K562 (cell line): ENCODE measurements around the gene LRCOL1. TPM values are rescaled to one million over a fixed set of nuclear protein-coding genes. Genes with fewer than 3 reads are reported as not detected.

Experiments used
- BCOR ChIP-seq: fragments of 450-650 bp; IDR thresholded peaks from 2 replicates; pipeline ENCODE4 v1.6.1; 2016
- BDP1 ChIP-seq: IDR thresholded peaks from 3 replicates; pipeline ENCODE4 v1.6.1; 2011; ENCODE audit not compliant: insufficient read length, insufficient read depth
- CXXC5 ChIP-seq: fragments of 250-450 bp; sonication (Bioruptor Pico); IDR thresholded peaks from 2 replicates; pipeline ENCODE4 v1.8.0; 2022; ENCODE audit warnings: inconsistent platforms, mild to moderate bottlenecking, moderate library complexity
- E2F4 ChIP-seq: sonication (generic); formaldehyde crosslinking; IDR thresholded peaks from 2 replicates; pipeline ENCODE4 v1.8.0; 2022; ENCODE audit warnings: mild to moderate bottlenecking, low read depth, missing genetic modification reagents
- EZH2 ChIP-seq: IDR thresholded peaks from 2 replicates; pipeline ENCODE4 v1.6.1; 2012; ENCODE audit warnings: low read depth, mild to moderate bottlenecking, inconsistent platforms, low read length, borderline replicate concordance
- FOS ChIP-seq: IDR thresholded peaks from 3 replicates; pipeline ENCODE4 v1.6.1; 2011; ENCODE audit not compliant: insufficient read length; ENCODE audit errors: extremely low read depth
- FOXA1 ChIP-seq: fragments of 450-650 bp; IDR thresholded peaks from 2 replicates; pipeline ENCODE4 v1.6.1; 2016; ENCODE audit warnings: mild to moderate bottlenecking, borderline replicate concordance
- GATA2 ChIP-seq: sonication (generic); formaldehyde crosslinking; IDR thresholded peaks from 2 replicates; pipeline ENCODE4 v1.4.0; 2020; ENCODE audit warnings: mild to moderate bottlenecking, missing genetic modification reagents
- LEF1 ChIP-seq: fragments of 450-650 bp; IDR thresholded peaks from 2 replicates; pipeline ENCODE4 v1.6.1; 2016; ENCODE audit warnings: mild to moderate bottlenecking
- MCM7 ChIP-seq, 2 experiments: fragments of 450-650 bp; IDR thresholded peaks; 2 replicates each; pipeline ENCODE4 v1.6.1; 2016 to 2018
- MED1 ChIP-seq: sonication (generic); formaldehyde crosslinking; IDR thresholded peaks from 2 replicates; pipeline ENCODE4 v1.8.1; 2023; ENCODE audit warnings: missing genetic modification reagents, borderline replicate concordance
- NCOR1 ChIP-seq: fragments of 450-650 bp; IDR thresholded peaks from 2 replicates; pipeline ENCODE4 v1.6.1; 2016; ENCODE audit warnings: mild to moderate bottlenecking, moderate library complexity
- NR3C1 ChIP-seq: sonication (generic); formaldehyde crosslinking; IDR thresholded peaks from 2 replicates; pipeline ENCODE4 v1.8.1; 2022; ENCODE audit warnings: missing genetic modification reagents
- POLR2AphosphoS5 ChIP-seq: IDR thresholded peaks from 2 replicates; pipeline ENCODE4 v1.6.1; 2011; ENCODE audit warnings: mild to moderate bottlenecking, low read depth, low read length, moderate library complexity; ENCODE audit not compliant: control insufficient read depth, insufficient read depth
- PPARD ChIP-seq: fragments of 250-450 bp; sonication (Bioruptor Pico); IDR thresholded peaks from 2 replicates; pipeline ENCODE4 v1.8.0; 2022; ENCODE audit warnings: inconsistent platforms, mild to moderate bottlenecking, moderate library complexity
- RBM17 ChIP-seq: fragments of 200-400 bp; formaldehyde crosslinking; IDR thresholded peaks from 2 replicates; pipeline ENCODE4 v1.6.1; 2017; ENCODE audit warnings: low read depth, mild to moderate bottlenecking, low read length, borderline replicate concordance
- SPI1 ChIP-seq: IDR thresholded peaks from 2 replicates; pipeline ENCODE4 v1.6.1; 2011; ENCODE audit warnings: low read depth, low read length, control low read depth, borderline replicate concordance
- SRSF7 ChIP-seq: fragments of 200-400 bp; formaldehyde crosslinking; optimal IDR thresholded peaks from 2 replicates; pipeline ENCODE3; 2017; ENCODE audit warnings: mild to moderate bottlenecking, low read depth, low read length
- TBP ChIP-seq: optimal IDR thresholded peaks from 2 replicates; pipeline ENCODE3; 2011; ENCODE audit warnings: low read depth, low read length, improper control_type of control experiment
- ZBTB17 ChIP-seq: fragments of 450-650 bp; formaldehyde crosslinking; IDR thresholded peaks from 2 replicates; pipeline ENCODE4 v1.4.0; 2020; ENCODE audit warnings: mild to moderate bottlenecking
- ZBTB26 ChIP-seq: fragments of 450-650 bp; formaldehyde crosslinking; IDR thresholded peaks from 2 replicates; pipeline ENCODE4 v1.4.0; 2022; ENCODE audit warnings: missing genetic modification characterization
- ZNF316 ChIP-seq: fragments of 450-650 bp; IDR thresholded peaks from 2 replicates; pipeline ENCODE4 v1.6.1; 2016
- ZNF551 ChIP-seq: fragments of 250-450 bp; sonication (Bioruptor Pico); IDR thresholded peaks from 2 replicates; pipeline ENCODE4 v1.5.0; 2021; ENCODE audit warnings: mild to moderate bottlenecking, moderate library complexity
- ZNF586 ChIP-seq: fragments of 450-650 bp; formaldehyde crosslinking; conservative IDR thresholded peaks from 2 replicates; pipeline ENCODE4 v1.4.0; 2020; ENCODE audit warnings: mild to moderate bottlenecking, moderate library complexity
- ZNF668 ChIP-seq: fragments of 250-450 bp; sonication (Bioruptor Pico); IDR thresholded peaks from 2 replicates; pipeline ENCODE4 v1.8.0; 2022; ENCODE audit warnings: mild to moderate bottlenecking, inconsistent platforms
- ZZZ3 ChIP-seq: fragments of 450-650 bp; IDR thresholded peaks from 2 replicates; pipeline ENCODE4 v1.6.1; 2016; ENCODE audit warnings: antibody characterized with exemption, mild to moderate bottlenecking, moderate library complexity
- polyA plus RNA-seq, 8 experiments: library from polyadenylated mRNA; depleted of rRNA in 4 of 8; stranded (reverse) in 5 of 8; unstranded in 3 of 8; fragments of >200 nt; fragmentation: Nextera tagmentation in 2 of 8; fragmentation: Illumina TruSeq in 1 of 8; extraction: Ambion mirVana in 2 of 8; extraction: Trizol in 1 of 8; gene quantifications; 2 replicates each; pipeline versions ENCODE4 v1.2.1 to v1.2.3, GENCODE V29; 2011 to 2014; ENCODE audit warnings: inconsistent platforms in 1 of 8, missing spikeins in 1 of 8
- total RNA-seq, 7 experiments: library from RNA; depleted of rRNA in 6 of 7; stranded (reverse); fragments of >200 nt in 6 of 7; fragmentation: Illumina TruSeq in 2 of 7; extraction: Trizol in 2 of 7; gene quantifications; 2 replicates each; pipeline versions ENCODE4 v1.2.1 to v1.2.3, GENCODE V29; 2011 to 2021; ENCODE audit warnings: low replicate concordance in 1 of 7
- TF ChIP-seq, protein P1 (sequence below), 3 experiments: fragments of 200-800 bp in 1 of 3; sonication (Bioruptor generic) in 1 of 3; sonication (generic) in 1 of 3; formaldehyde crosslinking in 1 of 3; IDR thresholded peaks; 2 replicates each; pipeline versions ENCODE4 v1.6.1 to v1.8.0; 2016 to 2022; ENCODE audit warnings: mild to moderate bottlenecking in 2 of 3, missing compliant biosample characterization in 2 of 3, missing genetic modification characterization in 2 of 3, missing genetic modification reagents in 1 of 3
- TF ChIP-seq, protein P2 (sequence below): fragments of 250-450 bp; sonication (Bioruptor Pico); IDR thresholded peaks from 2 replicates; pipeline ENCODE4 v1.5.0; 2021

The LRCOL1 gene
- total and polyA plus RNA-seq, 9 of the 15 experiments (the other 6 are each of a cell fraction or from before 2014, with no cell fraction given): not detected

DNA sequence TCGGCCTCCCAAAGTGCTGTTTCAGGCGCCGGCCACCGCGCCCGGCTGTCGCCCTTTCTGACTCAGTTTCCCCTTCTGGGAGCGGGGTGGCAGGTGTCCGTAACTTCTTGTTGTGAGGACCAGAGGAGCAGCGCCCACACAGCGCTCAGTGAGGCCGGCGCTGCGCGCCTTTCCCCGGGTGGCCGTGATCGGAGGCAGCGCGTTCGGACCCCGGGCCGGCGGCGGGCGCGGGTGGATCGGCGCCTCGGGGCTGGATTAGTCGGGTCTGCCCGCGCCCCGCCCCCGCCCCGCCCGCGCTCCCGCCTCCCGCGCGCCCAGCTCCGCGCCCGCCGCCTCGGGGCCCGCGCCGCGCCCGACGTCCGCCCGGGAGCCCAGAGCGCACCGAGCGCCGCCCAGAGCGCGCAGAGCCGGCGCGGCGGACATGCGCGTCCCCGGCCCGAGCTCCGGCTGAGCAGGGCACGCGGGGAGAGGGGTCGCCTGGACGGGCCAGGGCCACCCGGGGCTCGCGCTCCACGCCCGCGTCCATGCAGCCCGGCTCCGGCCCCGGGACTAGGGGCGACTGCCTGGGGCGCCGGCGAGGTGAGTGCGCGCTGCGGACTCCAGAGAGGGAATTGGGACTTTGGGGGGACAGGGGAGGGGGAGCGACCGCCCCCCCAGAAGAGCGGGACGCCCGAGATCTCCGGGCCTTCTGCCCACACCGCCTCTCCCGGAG, 50.6 kb downstream of the LRCOL1 start (continued):
- no peak for TF ChIP-seq EZH2
- no peak for TF ChIP-seq NR3C1 (CRISPR knock-in tag)
- TF ChIP-seq POLR2AphosphoS5: 0 out of 2 replicates have a peak, but pooled peaks have one; percentile 48
- no peak for TF ChIP-seq ZZZ3
- TF ChIP-seq ZNF551 (CRISPR knock-in tag): no peak
- TF ChIP-seq BDP1: no peak
- no peak for TF ChIP-seq SRSF7
- peak; percentile 20 for TF ChIP-seq TBP
- no peak for TF ChIP-seq ZBTB26 (CRISPR knock-in tag)
- no peak for TF ChIP-seq LEF1
- no peak for TF ChIP-seq PPARD (CRISPR knock-in tag)
- TF ChIP-seq E2F4: no peak
- no peak for TF ChIP-seq NCOR1
- TF ChIP-seq ZNF316: no peak
- TF ChIP-seq CXXC5 (CRISPR knock-in tag): peak; percentile 64
- TF ChIP-seq RBM17: no peak
- peak; percentile 97 for TF ChIP-seq BCOR
- no peak for TF ChIP-seq ZNF586 (CRISPR knock-in tag)
- TF ChIP-seq ZNF668 (CRISPR knock-in tag): no peak
- no peak for TF ChIP-seq SPI1
- TF ChIP-seq MED1 (CRISPR knock-in tag): no peak
- TF ChIP-seq, protein P1, sequence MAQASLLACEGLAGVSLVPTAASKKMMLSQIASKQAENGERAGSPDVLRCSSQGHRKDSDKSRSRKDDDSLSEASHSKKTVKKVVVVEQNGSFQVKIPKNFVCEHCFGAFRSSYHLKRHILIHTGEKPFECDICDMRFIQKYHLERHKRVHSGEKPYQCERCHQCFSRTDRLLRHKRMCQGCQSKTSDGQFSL (CRISPR knock-in tag; IDR thresholded peaks at IDR 0.05): no peak
- TF ChIP-seq, protein P1 (tag; IDR thresholded peaks at IDR 0.05): no peak
- TF ChIP-seq, protein P2, sequence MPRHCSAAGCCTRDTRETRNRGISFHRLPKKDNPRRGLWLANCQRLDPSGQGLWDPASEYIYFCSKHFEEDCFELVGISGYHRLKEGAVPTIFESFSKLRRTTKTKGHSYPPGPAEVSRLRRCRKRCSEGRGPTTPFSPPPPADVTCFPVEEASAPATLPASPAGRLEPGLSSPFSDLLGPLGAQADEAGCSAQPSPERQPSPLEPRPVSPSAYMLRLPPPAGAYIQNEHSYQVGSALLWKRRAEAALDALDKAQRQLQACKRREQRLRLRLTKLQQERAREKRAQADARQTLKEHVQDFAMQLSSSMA (CRISPR knock-in tag): no peak
- no peak for TF ChIP-seq FOS
- TF ChIP-seq GATA2: no peak
- TF ChIP-seq FOXA1: no peak
- TF ChIP-seq MCM7 (IDR thresholded peaks at IDR 0.05): no peak
- TF ChIP-seq ZBTB17 (CRISPR knock-in tag): peak; percentile 99
